ENCODE results near the gene RAP1GAP2.
"Not testable (repeated sequence)": the region's sequence is repeated elsewhere in the genome, so short reads cannot be mapped to it uniquely, and the experiment has no call there.

Gene RAP1GAP2

GRCh38 chr17:2978991-2979390, 182.8 kb downstream of the RAP1GAP2 start:
- no peak for DNase-seq

- no peak for DNase-seq
Measured at GRCh38 chr17:2980211-2980903, 184.1 kb downstream of the RAP1GAP2 start.

GRCh38 chr17:2980904-2981246, 184.6 kb downstream of the RAP1GAP2 start:
- no peak for DNase-seq

- DNase-seq: no peak
Measured at GRCh38 chr17:2981325-2981724, 185.1 kb downstream of the RAP1GAP2 start.

GRCh38 chr17:2982854-2983253, 186.6 kb downstream of the RAP1GAP2 start:
- DNase-seq: no peak

- DNase-seq: no peak
Measured at GRCh38 chr17:2983255-2983654, 187.0 kb downstream of the RAP1GAP2 start.

- no peak for DNase-seq
Measured at GRCh38 chr17:2985318-2985717, 189.1 kb downstream of the RAP1GAP2 start.

- no peak for DNase-seq
Measured at GRCh38 chr17:2986925-2987324, 190.7 kb downstream of the RAP1GAP2 start.

- not testable (repeated sequence) for DNase-seq
Measured at GRCh38 chr17:2989396-2989795, 193.2 kb downstream of the RAP1GAP2 start.

- no peak for DNase-seq
Measured at GRCh38 chr17:2989855-2990254, 193.6 kb downstream of the RAP1GAP2 start.

GRCh38 chr17:2990396-2990795, 194.2 kb downstream of the RAP1GAP2 start:
- no peak for DNase-seq

GRCh38 chr17:2991396-2992180, 195.3 kb downstream of the RAP1GAP2 start:
- not testable (repeated sequence) for DNase-seq

GRCh38 chr17:2994441-2994840, 198.2 kb downstream of the RAP1GAP2 start:
- no peak for DNase-seq

GRCh38 chr17:2995377-2995776, 199.1 kb downstream of the RAP1GAP2 start:
- no peak for DNase-seq

- no peak for DNase-seq
Measured at GRCh38 chr17:2995886-2996809, 199.9 kb downstream of the RAP1GAP2 start.

GRCh38 chr17:2996810-2997670, 200.8 kb downstream of the RAP1GAP2 start:
- DNase-seq: no peak

GRCh38 chr17:2998469-2998901, 202.2 kb downstream of the RAP1GAP2 start:
- not testable (repeated sequence) for DNase-seq

GRCh38 chr17:3002538-3003295, 206.5 kb downstream of the RAP1GAP2 start:
- DNase-seq: no peak

GRCh38 chr17:3003296-3004149, 207.3 kb downstream of the RAP1GAP2 start:
- DNase-seq: no peak

- DNase-seq: peak; percentile 74
Measured at GRCh38 chr17:3004150-3004801, 208.0 kb downstream of the RAP1GAP2 start.
